Large intestine (tissue), 3 donors: Measurements from ENCODE around the gene PRKD1. TPM values are rescaled to one million over a fixed set of nuclear protein-coding genes. Genes with fewer than 3 reads are reported as not detected.

ENCODE experiments used
- DNase-seq, 2 donors: peaks; one replicate each; pipeline versions ENCODE4 v3.0.0 to v3.0.0-alpha.2; 2013
- H3K27ac ChIP-seq: one replicate; pipeline ENCODE4 v1.5.1; 2013; ENCODE audit warnings: low read length
- H3K27me3 ChIP-seq: 2 replicates; pipeline ENCODE4 v1.6.1; 2013; ENCODE audit warnings: low read length; ENCODE audit not compliant: control insufficient read depth, insufficient read depth
- H3K36me3 ChIP-seq: 2 replicates; pipeline ENCODE4 v1.6.1; 2013; ENCODE audit warnings: low read length; ENCODE audit not compliant: control insufficient read depth, insufficient read depth
- H3K4me1 ChIP-seq: one replicate; pipeline ENCODE4 v1.6.1; 2013; ENCODE audit warnings: low read length; ENCODE audit not compliant: control insufficient read depth, insufficient read depth
- H3K4me3 ChIP-seq: one replicate; pipeline ENCODE4 v1.5.1; 2013; ENCODE audit warnings: low read length
- H3K9me3 ChIP-seq: one replicate; pipeline ENCODE4 v1.6.1; 2013; ENCODE audit warnings: mild to moderate bottlenecking, low read depth, low read length, moderate library complexity; ENCODE audit not compliant: control insufficient read depth
- whole genome bisulfite sequencing: methylation state at CpG from one replicate; pipeline ENCODE4 v1.1.5; 2013; ENCODE audit warnings: low lambda C conversion rate; ENCODE audit not compliant: insufficient coverage; 5-methylcytosine and 5-hydroxymethylcytosine counted together
- polyA plus RNA-seq: library from polyadenylated mRNA; unstranded; fragments of 120-200 nt; gene quantifications from one replicate; pipeline ENCODE4 v1.2.1, GENCODE V29; 2013

The PRKD1 gene
- polyA plus RNA-seq, 1 donor: 18.6 TPM

- Histone ChIP-seq H3K27ac (no peak overlapping the region), H3K4me3 (no peak overlapping the region), H3K9me3 (peaks cover 8% of the 10 kb centered on the region), H3K4me1 (no peaks in the 10 kb centered on the region), H3K27me3 (no peaks in the 10 kb centered on the region), H3K36me3 (no peaks in the 10 kb centered on the region)
- no peak for DNase-seq
- 65% methylated on average over 2 of the region's 7 CpGs for WGBS
Observed at GRCh38 chr14:29905543-29905942, 22.1 kb downstream of the PRKD1 start.

GRCh38 chr14:29900609-29901350 lies 26.9 kb downstream of the PRKD1 start:
- Histone ChIP-seq H3K27ac (no peak overlapping the region), H3K4me3 (no peak overlapping the region)
- 100% methylated on average over 1 of the region's 4 CpGs for WGBS

GRCh38 chr14:29898470-29898869 lies 29.2 kb downstream of the PRKD1 start:
- no peak overlapping the region for H3K4me3 ChIP-seq
- 80% methylated on average over 1 of the region's 2 CpGs for WGBS
- H3K27ac ChIP-seq: no peak overlapping the region
- H3K4me1 ChIP-seq: peaks cover 12% of the 10 kb centered on the region
- no peak for DNase-seq
- H3K27me3 ChIP-seq: no peaks in the 10 kb centered on the region
- H3K36me3 ChIP-seq: no peaks in the 10 kb centered on the region
- no peaks in the 10 kb centered on the region for H3K9me3 ChIP-seq

More at GRCh38 chr14:29900609-29901350, 26.9 kb downstream of the PRKD1 start:
- no peak for DNase-seq
- H3K36me3 ChIP-seq: no peaks in the 10 kb centered on the region
- H3K9me3 ChIP-seq: no peaks in the 10 kb centered on the region
- peaks cover 6% of the 10 kb centered on the region for H3K4me1 ChIP-seq
- H3K27me3 ChIP-seq: no peaks in the 10 kb centered on the region

- no CpG with 5 or more reads among the region's 1 CpG for WGBS
- no peak for DNase-seq
Observed at GRCh38 chr14:29897181-29897580, 30.5 kb downstream of the PRKD1 start.

GRCh38 chr14:29896354-29896821 lies 31.3 kb downstream of the PRKD1 start:
- Histone ChIP-seq H3K27ac (no peak overlapping the region), H3K4me3 (no peak overlapping the region), H3K9me3 (no peaks in the 10 kb centered on the region), H3K36me3 (no peaks in the 10 kb centered on the region), H3K4me1 (peaks cover 12% of the 10 kb centered on the region), H3K27me3 (no peaks in the 10 kb centered on the region)
- peak; percentile 7 to 60 for DNase-seq
- WGBS: no CpG with 5 or more reads among the region's 4 CpGs

More at GRCh38 chr14:29897181-29897580, 30.5 kb downstream of the PRKD1 start:
- Histone ChIP-seq H3K4me1 (peaks cover 12% of the 10 kb centered on the region), H3K36me3 (no peaks in the 10 kb centered on the region), H3K27ac (no peak overlapping the region), H3K4me3 (no peak overlapping the region), H3K9me3 (no peaks in the 10 kb centered on the region), H3K27me3 (no peaks in the 10 kb centered on the region)

- Histone ChIP-seq H3K9me3 (no peaks in the 10 kb centered on the region), H3K4me3 (no peak overlapping the region), H3K27me3 (no peaks in the 10 kb centered on the region), H3K36me3 (no peaks in the 10 kb centered on the region), H3K27ac (no peak overlapping the region), H3K4me1 (peaks cover 12% of the 10 kb centered on the region)
- peak; percentile 10 to 42 for DNase-seq
- 0% methylated on average over 1 of the region's 7 CpGs for WGBS
Observed at GRCh38 chr14:29895591-29896083, 32.0 kb downstream of the PRKD1 start.

GRCh38 chr14:29893989-29894388 lies 33.7 kb downstream of the PRKD1 start:
- Histone ChIP-seq H3K27ac (no peak overlapping the region), H3K4me1 (peaks cover 12% of the 10 kb centered on the region), H3K27me3 (no peaks in the 10 kb centered on the region), H3K36me3 (no peaks in the 10 kb centered on the region), H3K9me3 (no peaks in the 10 kb centered on the region), H3K4me3 (no peak overlapping the region)
- DNase-seq: no peak
- WGBS: no CpG with 5 or more reads among the region's 3 CpGs

- H3K27ac ChIP-seq: no peak overlapping the region
- DNase-seq: no peak
Observed at GRCh38 chr14:29892327-29892726, 35.3 kb downstream of the PRKD1 start.

GRCh38 chr14:29885988-29886387 lies 41.7 kb downstream of the PRKD1 start:
- no peaks in the 10 kb centered on the region for H3K9me3 ChIP-seq
- no peak for DNase-seq
- no peak overlapping the region for H3K27ac ChIP-seq
- H3K4me3 ChIP-seq: no peak overlapping the region
- no peaks in the 10 kb centered on the region for H3K36me3 ChIP-seq
- WGBS: 100% methylated on average over 2 of the region's 5 CpGs
- no peaks in the 10 kb centered on the region for H3K27me3 ChIP-seq
- H3K4me1 ChIP-seq: no peaks in the 10 kb centered on the region

More at GRCh38 chr14:29892327-29892726, 35.3 kb downstream of the PRKD1 start:
- Histone ChIP-seq H3K27me3 (no peaks in the 10 kb centered on the region), H3K4me3 (no peak overlapping the region), H3K4me1 (peaks cover 12% of the 10 kb centered on the region), H3K36me3 (no peaks in the 10 kb centered on the region), H3K9me3 (no peaks in the 10 kb centered on the region)

- Histone ChIP-seq H3K27me3 (no peaks in the 10 kb centered on the region), H3K4me3 (no peak overlapping the region), H3K9me3 (no peaks in the 10 kb centered on the region), H3K36me3 (no peaks in the 10 kb centered on the region), H3K4me1 (no peaks in the 10 kb centered on the region), H3K27ac (no peak overlapping the region)
- no peak for DNase-seq
- WGBS: no CpG with 5 or more reads among the region's 3 CpGs
Observed at GRCh38 chr14:29868000-29868399, 59.6 kb downstream of the PRKD1 start.

- H3K9me3 ChIP-seq: no peaks in the 10 kb centered on the region
- H3K36me3 ChIP-seq: no peaks in the 10 kb centered on the region
- H3K4me3 ChIP-seq: no peak overlapping the region
- peak in 1 of 2 donors; percentile 15 for DNase-seq
- no CpG with 5 or more reads among the region's 2 CpGs for WGBS
- H3K27ac ChIP-seq: no peak overlapping the region
- no peaks in the 10 kb centered on the region for H3K4me1 ChIP-seq
- no peaks in the 10 kb centered on the region for H3K27me3 ChIP-seq
Observed at GRCh38 chr14:29865299-29865698, 62.3 kb downstream of the PRKD1 start.
